LHCN-M2 (cell line): ENCODE data around the gene PDS5A. TPM values are rescaled to one million over a fixed set of nuclear protein-coding genes. Genes with fewer than 3 reads are reported as not detected.
"Not testable (repeated sequence)": the region's sequence is repeated elsewhere in the genome, so short reads cannot be mapped to it uniquely, and the experiment has no call there.

Source experiments
- DNase-seq: peaks from one replicate; pipeline ENCODE4 v3.0.0-alpha.2; 2012; ENCODE audit warnings: low read depth
- total RNA-seq: library from RNA; depleted of rRNA; stranded (reverse); fragments of >200 nt; gene quantifications from 2 replicates; pipeline ENCODE4 v1.2.3, GENCODE V29; 2014

The PDS5A gene
- total RNA-seq, 1 experiment from 2014 or later = 63.1 TPM

- DNase-seq = no peak
Observed at GRCh38 chr4:39961311-39961877, 16.3 kb downstream of the PDS5A start.

DNA sequence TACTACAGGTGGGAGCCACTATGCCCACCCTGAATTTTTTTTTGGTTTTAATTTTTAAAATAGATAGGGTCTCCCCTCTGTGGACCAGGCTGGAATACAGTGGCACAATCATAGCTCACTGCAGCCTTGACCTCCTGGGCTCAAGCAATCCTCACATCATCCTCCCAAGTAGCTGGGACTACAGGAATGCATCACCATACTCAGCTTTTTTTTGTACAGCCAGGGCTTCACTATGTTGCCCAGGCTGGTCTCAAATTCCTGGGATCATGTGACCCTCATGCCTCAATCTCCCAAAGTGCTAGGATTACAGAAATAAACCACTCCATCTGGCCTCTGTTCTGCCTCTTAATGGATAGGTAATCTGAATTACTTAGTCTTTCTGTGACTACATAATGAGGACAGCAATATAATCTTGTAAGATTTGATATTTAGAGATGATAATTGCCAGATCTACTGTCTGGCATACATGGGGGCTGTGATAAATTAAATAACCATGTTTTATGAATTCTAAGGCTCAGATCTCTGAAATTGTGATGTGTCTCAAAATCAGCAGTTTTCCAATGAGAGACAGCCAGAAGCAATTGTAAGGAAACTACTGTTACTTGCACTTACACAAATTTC lies 26.7 kb downstream of the PDS5A start:
- DNase-seq = no peak

DNA sequence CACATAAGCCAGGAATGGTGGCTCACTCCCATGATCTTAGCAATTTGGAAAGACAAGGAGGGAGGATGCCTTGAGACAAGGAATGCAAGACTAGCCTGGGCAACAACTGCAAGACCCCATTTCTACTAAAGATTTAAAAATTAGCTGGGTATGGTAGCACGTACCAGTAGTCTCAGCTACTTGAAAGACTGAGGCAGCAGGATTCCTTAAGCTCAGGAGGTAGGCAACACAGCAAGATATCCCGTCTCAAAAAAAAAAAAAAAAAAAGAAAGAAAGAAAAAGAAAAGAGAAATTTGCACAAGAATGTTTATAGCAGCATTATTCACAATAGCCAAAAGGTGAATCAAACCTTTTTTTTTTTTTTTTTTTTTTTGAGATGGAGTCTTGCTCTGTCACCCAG lies 29.7 kb downstream of the PDS5A start:
- no peak for DNase-seq

DNA sequence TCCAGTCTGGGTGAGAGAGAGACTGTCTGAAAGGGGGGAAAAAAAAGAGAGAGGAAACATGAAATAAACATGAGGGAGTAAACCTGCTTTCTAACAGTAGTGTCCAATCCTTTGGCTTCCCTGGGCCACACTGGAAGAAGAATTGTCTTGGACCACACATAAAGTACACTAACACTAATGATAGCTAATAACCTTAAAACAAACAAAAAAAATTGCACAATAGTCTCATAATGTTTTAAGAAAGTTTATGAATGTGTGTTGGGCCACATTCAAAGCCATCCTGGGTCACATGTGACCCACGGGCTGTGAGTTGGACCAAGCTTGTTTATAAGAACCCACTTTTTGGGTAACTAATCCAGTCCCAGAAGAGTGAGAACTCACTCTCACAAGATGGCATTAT lies 30.3 kb downstream of the PDS5A start:
- no peak for DNase-seq

DNA sequence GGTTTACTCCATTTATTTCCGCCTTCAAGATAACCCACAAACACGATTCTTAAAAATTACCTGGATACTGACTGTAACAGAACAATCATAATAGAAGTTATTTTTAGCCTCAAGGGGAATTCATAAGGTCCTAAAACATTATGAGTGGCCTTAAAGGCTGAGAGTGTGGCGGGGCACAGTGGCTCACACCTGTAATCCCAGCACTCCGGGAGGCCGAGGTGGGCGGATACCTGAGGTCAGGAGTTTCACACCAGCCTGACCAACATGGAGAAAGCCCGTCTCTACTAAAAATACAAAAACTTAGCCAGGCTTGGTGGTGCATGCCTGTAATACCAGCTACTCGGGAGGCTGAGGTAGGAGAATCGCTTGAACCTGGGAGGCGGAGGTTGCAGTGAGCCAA lies 33.5 kb downstream of the PDS5A start:
- DNase-seq = not testable (repeated sequence)

DNA sequence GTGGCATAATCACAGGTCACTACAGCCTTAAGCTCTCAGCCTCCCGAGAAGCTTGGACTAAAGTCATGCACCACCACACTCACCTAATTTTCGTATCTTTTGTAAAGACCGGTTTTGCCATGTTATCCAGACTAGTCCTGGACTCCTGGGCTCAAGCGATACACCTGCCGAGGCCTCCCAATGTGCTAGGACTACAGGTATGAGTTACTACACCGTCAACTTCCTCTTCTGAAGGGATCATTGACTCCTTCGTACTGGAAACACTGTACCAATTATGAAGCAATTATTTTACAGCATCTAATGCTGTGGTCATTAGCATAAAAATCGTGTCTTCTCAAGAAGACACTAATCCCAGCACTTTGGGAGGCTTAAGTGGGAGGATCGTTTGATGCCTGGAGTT lies 35.2 kb downstream of the PDS5A start:
- no peak for DNase-seq

- no peak for DNase-seq
Observed at GRCh38 chr4:39941682-39942217, 36.0 kb downstream of the PDS5A start.

DNA sequence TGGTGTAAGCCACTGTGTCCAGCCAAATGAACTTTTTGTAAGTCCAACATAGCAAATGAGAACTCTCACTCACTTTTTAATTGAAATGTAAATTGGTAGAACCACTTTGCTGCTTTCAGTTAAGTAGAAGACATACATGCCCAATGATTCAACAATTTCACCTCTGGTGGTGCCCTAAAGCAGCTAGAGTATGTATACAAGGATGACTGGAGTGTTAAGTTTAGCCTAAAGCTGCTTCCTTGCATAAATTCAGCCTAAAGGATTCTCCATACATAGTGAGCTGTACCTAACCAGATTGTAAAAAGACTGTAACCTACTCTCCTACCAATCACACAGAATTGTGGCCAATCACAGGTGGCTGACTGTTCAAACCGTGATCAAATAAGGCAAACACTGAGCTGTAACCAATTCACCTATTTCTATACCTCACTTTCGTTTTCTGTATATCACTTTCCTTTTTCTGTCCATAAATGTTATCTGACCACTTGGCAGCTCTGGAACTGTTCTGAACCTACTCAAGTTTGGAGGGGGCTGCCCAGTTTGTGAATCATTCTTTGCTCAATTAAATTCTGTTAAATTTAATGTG lies 39.9 kb downstream of the PDS5A start:
- DNase-seq = no peak

DNA sequence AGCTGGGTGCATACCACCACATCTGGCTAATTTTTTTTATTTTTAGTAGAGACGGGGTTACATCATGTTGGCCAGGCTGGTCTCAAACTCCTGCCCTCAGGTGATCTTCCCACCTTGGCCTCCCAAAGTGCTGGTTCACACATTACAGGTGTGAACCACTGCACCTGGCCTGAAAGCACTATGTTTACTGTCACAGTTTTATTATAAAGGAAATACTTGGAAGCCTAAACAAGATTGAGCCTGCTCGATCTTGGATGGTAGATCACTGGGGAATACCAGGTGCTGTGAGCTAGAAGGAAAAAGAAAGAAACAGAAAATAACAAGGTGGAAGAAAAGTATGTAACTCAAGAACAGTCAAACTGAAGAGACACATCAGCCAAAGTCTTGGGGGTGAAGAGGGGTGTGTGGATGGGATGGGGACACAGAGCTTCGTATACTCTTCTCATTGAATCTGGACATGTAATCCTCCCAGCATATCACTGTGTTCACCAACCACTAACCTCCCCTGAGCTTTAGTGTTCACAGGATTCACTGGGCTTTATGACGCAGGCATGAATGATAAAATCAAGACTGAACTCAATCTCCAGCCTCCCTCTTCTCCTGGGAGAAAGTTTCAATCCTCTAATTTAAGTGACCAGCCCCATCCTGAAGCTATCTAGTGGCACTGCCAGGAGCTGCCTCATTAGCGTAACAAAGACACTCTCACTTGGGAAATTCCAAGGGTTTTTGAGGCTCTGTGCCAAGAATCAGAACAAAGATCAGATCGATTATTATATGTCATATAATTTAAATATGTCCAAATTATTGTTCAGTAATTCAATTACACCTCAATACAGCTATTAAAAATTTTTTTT lies 40.9 kb downstream of the PDS5A start:
- DNase-seq = no peak

GRCh38 chr4:39933671-39934590 lies 43.8 kb downstream of the PDS5A start:
- peak; percentile 33 for DNase-seq

GRCh38 chr4:39932776-39933402 lies 44.8 kb downstream of the PDS5A start:
- DNase-seq = no peak

- no peak for DNase-seq
Observed at GRCh38 chr4:39931441-39931901, 46.2 kb downstream of the PDS5A start.

- DNase-seq = no peak
Observed at GRCh38 chr4:39928538-39928937, 49.2 kb downstream of the PDS5A start.

- no peak for DNase-seq
Observed at GRCh38 chr4:39924014-39924413, 53.7 kb downstream of the PDS5A start.

GRCh38 chr4:39922399-39922798 lies 55.3 kb downstream of the PDS5A start:
- DNase-seq = no peak

GRCh38 chr4:39913471-39913870 lies 64.2 kb downstream of the PDS5A start:
- no peak for DNase-seq

DNA sequence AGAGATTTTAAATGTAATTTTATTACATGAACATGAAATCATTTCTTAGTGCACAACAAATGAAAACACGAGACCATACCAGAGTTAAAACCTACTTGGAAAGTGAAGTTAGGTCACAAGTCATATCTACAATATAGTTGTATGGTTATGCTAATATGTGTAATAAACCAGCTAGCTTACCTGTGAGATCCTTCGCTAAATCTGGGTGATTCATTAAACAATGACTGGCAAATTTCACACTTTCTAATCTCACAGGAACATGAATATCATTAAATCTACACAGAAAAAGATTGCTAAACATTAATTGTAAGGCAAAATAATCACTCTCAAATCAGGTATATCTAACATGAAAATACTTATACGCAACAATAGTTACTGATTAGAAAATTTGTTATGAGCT lies 67.6 kb downstream of the PDS5A start:
- no peak for DNase-seq

DNA sequence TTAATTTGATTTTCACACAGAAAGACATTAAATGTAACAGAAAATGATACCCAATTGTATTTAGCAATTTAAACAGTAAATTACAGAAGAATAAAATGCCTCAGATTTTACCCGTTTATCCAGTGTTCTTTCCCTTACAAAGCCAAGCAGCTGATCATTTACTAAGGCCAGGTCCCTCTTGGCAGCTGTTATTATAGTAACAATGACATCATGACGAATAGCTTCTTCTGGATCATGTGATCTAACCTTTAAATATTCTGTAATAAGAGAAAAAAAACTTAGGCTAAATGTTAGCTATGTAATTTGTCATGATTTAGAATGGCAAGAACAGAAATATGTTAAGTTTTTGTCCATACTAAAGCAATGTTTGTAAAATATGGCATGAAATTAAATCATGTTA lies 69.4 kb downstream of the PDS5A start:
- peak; percentile 56 for DNase-seq

DNA sequence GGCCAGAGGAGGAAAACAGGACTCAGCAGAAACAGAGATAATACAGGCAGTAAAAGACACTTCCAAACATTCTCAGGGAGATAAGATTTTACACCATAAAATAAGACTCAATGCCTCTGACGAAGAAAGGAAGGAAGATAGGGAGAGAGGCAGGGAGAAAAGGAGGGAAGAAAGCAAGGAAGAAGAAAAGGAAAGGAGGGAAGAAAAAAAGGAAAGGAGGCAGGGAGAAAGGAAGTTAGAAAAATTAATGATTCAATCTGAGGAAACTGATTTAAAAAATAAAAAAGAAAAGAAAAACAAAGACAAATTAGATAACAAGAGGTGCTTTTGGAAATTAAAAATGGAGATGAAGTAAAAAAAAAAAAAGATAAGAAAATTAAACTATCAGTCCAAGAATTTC lies 72.1 kb downstream of the PDS5A start:
- no peak for DNase-seq

DNA sequence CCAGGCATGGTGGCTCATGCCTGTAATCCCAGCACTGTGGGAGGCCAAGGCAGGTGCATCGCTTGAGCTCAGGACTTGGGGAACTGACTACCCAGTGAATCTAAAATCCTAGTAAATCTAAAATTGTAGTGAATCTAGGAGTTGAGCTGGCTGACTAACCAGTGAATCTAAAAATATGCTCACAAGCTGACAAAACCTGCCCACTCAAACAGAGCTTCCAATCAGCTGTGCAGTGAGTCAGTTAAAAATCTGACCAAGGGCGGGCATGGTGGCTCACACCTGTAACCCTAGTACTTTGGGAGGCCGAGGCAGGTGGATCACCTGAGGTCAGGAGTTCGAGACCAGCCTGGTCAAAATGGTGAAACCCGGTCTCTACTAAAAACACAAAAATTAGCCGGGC lies 72.7 kb downstream of the PDS5A start:
- DNase-seq = peak; percentile 7

GRCh38 chr4:39900966-39901365 lies 76.7 kb downstream of the PDS5A start:
- DNase-seq = peak; percentile 1
